WERI-Rb-1 (cell line): ENCODE measurements around the gene KLHL2.
"Not testable (repeated sequence)": the region's sequence is repeated elsewhere in the genome, so short reads cannot be mapped to it uniquely, and the experiment has no call there.

Source experiments
- DNase-seq: peaks from one replicate; pipeline ENCODE4 v3.0.0-alpha.2; 2020
- H3K27ac ChIP-seq: fragments of 250-450 bp; sonication (Bioruptor Pico); 2 replicates; pipeline ENCODE4 v1.5.1; 2020; ENCODE audit warnings: mild to moderate bottlenecking, moderate library complexity
- H3K27me3 ChIP-seq: fragments of 250-450 bp; sonication (Bioruptor Pico); 2 replicates; pipeline ENCODE4 v1.5.1; 2021; ENCODE audit warnings: mild to moderate bottlenecking, low read depth, moderate library complexity; ENCODE audit not compliant: insufficient read depth, severe bottlenecking
- H3K36me3 ChIP-seq: fragments of 250-450 bp; sonication (Bioruptor Pico); 2 replicates; pipeline ENCODE4 v1.5.1; 2020; ENCODE audit warnings: mild to moderate bottlenecking, moderate library complexity
- H3K4me3 ChIP-seq: 2 replicates; pipeline ENCODE4 v1.5.1; 2011; ENCODE audit warnings: low read depth, mild to moderate bottlenecking, control low read depth, low read length
- H3K9me3 ChIP-seq: fragments of 250-450 bp; sonication (Bioruptor Pico); 2 replicates; pipeline ENCODE4 v1.5.1; 2021; ENCODE audit warnings: mild to moderate bottlenecking, moderate library complexity; ENCODE audit not compliant: severe bottlenecking
- CTCF ChIP-seq: IDR thresholded peaks from 2 replicates; pipeline ENCODE4 v1.5.1; 2011; ENCODE audit warnings: low read depth, mild to moderate bottlenecking, control low read depth, inconsistent platforms, low read length

KLHL2 gene

GRCh38 chr4:165217325-165217724 lies 10.0 kb downstream of the KLHL2 start:
- Histone ChIP-seq H3K9me3 (no peaks in the 10 kb centered on the region), H3K27ac (no peak overlapping the region), H3K27me3 (no peaks in the 10 kb centered on the region), H3K4me3 (no peak overlapping the region), H3K36me3 (no peaks in the 10 kb centered on the region; the same call in 1 of the 2 replicates)
- no peak for TF ChIP-seq CTCF
- DNase-seq = no peak

GRCh38 chr4:165221306-165221705 lies 13.9 kb downstream of the KLHL2 start:
- H3K4me3 ChIP-seq, H3K27ac ChIP-seq, H3K36me3 ChIP-seq, H3K9me3 ChIP-seq, H3K27me3 ChIP-seq: not testable (repeated sequence)
- peak; percentile 23 for DNase-seq

- not testable (repeated sequence) for H3K36me3 ChIP-seq, DNase-seq, H3K4me3 ChIP-seq, H3K27me3 ChIP-seq, H3K27ac ChIP-seq, H3K9me3 ChIP-seq
Observed at GRCh38 chr4:165221993-165222650, 14.8 kb downstream of the KLHL2 start.

- Histone ChIP-seq H3K9me3 (no peaks in the 10 kb centered on the region), H3K27ac (no peak overlapping the region), H3K27me3 (no peaks in the 10 kb centered on the region), H3K4me3 (no peak overlapping the region), H3K36me3 (no peaks in the 10 kb centered on the region)
- TF ChIP-seq CTCF = no peak
- no peak for DNase-seq
Observed at GRCh38 chr4:165222651-165222994, 15.3 kb downstream of the KLHL2 start.

- DNase-seq, H3K27ac ChIP-seq, H3K36me3 ChIP-seq, H3K27me3 ChIP-seq, H3K9me3 ChIP-seq, H3K4me3 ChIP-seq: not testable (repeated sequence)
Observed at GRCh38 chr4:165227401-165227800, 20.0 kb downstream of the KLHL2 start.

GRCh38 chr4:165229490-165230200 lies 22.3 kb downstream of the KLHL2 start:
- not testable (repeated sequence) for H3K27me3 ChIP-seq, H3K36me3 ChIP-seq, H3K27ac ChIP-seq, H3K4me3 ChIP-seq, H3K9me3 ChIP-seq, DNase-seq

- not testable (repeated sequence) for H3K36me3 ChIP-seq, H3K27ac ChIP-seq, DNase-seq, H3K4me3 ChIP-seq, H3K27me3 ChIP-seq, H3K9me3 ChIP-seq
Observed at GRCh38 chr4:165232623-165233433, 25.5 kb downstream of the KLHL2 start.

GRCh38 chr4:165234766-165235165 lies 27.4 kb downstream of the KLHL2 start:
- Histone ChIP-seq H3K4me3 (no peak overlapping the region), H3K36me3 (no peaks in the 10 kb centered on the region), H3K27me3 (no peaks in the 10 kb centered on the region), H3K9me3 (no peaks in the 10 kb centered on the region), H3K27ac (no peak overlapping the region)
- DNase-seq = no peak
- no peak for TF ChIP-seq CTCF

- H3K9me3 ChIP-seq, H3K4me3 ChIP-seq, DNase-seq, H3K27me3 ChIP-seq, H3K36me3 ChIP-seq, H3K27ac ChIP-seq: not testable (repeated sequence)
Observed at GRCh38 chr4:165236852-165237251, 29.5 kb downstream of the KLHL2 start.

GRCh38 chr4:165238041-165238640 lies 30.8 kb downstream of the KLHL2 start:
- not testable (repeated sequence) for H3K9me3 ChIP-seq, H3K27ac ChIP-seq, H3K4me3 ChIP-seq, H3K27me3 ChIP-seq, DNase-seq, H3K36me3 ChIP-seq

- not testable (repeated sequence) for H3K27ac ChIP-seq
Observed at GRCh38 chr4:165240761-165241160, 33.4 kb downstream of the KLHL2 start.

More at GRCh38 chr4:165240761-165241160, 33.4 kb downstream of the KLHL2 start:
- not testable (repeated sequence) for H3K4me3 ChIP-seq, DNase-seq, H3K9me3 ChIP-seq, H3K27me3 ChIP-seq, H3K36me3 ChIP-seq
